COR-L47 (cell line): ENCODE measurements around the gene NECTIN4.
"Not testable (repeated sequence)": the region's sequence is repeated elsewhere in the genome, so short reads cannot be mapped to it uniquely, and the experiment has no call there.

Experiments used
- DNase-seq: peaks from one replicate; lab custom pipeline; 2025; lab: John Stamatoyannopoulos, UW

NECTIN4 gene

DNA sequence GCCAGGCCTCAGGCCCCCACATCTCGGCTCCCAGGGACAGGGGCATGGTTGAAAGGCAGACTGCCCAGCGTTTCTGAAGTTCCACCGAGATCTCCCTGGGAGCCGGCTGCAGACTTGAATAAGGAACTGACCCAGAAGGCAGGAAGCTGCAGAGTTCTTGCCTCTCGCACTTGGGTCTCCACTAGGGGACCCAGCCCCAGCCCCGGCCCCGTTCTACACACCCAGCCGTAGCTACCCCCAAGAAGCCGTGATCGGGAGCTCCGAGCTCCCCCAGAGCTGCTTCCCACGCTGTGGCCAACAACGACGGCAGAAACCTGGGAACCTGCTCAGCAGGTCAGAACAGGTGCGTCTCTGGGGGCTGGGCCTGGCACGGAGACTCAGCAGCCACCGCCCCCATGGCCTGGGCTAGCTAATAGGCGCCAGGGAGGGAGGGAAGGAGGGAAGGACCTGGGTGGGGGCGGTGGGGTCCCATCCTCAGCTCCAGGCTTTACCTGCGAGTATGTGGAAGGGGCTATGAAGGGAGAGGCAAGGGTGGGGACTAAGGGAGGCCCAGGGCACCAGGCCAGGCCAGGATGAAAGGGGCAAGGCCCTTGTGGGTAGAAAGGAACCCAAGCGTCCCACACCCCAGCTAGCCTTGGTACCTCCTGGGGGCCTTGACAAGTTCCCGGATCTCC, at the start of gene NECTIN4:
Gene NECTIN4, minus strand, starts transcription at position 308 of the 674 bp plus-strand sequence. Its CDS starts 262 bp downstream, at position 46.
- no peak for DNase-seq

DNA sequence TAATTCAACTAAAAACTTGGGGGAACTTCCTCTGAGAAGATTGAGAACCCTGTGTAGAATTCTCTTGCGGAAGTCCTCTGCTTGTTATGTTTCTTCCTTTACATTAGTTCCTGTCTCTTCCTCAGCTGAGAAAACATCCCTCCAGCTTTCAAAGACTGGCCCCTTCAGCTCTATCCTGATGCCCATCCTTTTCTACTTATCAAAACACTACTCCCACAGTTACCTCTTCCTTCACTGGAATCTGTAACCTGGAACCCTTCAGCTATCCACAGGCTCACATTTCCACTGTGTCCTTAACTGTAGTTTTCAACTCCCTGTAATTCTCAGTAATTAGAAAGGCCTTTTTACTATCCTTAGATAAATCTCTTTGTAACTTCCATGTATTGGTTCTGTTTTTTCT, 49.1 kb upstream of the NECTIN4 start:
- DNase-seq: no peak

DNA sequence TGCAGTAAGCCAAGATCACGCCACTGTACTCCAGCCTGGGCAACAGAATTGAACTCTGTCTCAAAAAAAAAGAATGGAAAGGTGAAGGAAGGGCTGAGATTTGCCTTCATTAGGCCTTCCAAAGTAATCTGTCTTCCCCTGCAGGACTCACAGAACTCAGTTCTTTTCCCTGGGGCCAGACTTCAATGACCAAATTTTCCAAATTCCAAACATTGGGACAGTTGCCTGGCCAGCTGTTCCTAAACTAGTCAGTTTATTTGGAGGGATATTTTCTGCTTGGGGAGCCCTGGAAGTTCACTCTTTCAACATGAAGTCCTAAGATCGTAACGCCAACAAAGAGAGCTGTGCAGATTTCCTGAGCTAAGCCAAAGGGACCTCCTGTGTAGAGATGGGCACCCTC, 48.5 kb upstream of the NECTIN4 start:
- no peak for DNase-seq

DNA sequence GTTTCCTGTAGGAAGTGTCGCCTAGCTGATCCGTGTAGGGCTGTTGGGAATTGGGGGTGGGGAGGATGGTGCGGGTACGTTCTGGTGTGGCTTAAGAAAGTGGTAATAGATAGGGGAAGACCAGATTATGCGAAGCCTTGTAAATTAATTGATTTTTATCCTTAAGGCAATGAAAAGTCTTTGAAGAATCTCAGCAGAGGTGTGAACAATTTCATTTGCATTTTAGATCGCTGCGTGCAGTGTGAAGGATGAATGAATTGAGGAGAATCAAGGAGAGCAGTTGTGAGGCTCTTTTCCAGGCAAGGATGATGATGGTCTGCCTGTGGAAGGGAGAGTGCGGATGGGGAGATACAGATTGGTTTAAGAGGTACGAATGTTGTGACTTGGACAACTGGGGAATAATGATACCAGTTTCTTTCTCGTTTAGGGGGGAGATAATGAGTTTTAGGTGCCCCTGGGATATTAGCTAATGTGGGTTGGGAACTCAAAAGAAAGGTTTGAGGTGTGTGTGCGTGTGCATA, 43.9 kb upstream of the NECTIN4 start:
- DNase-seq: no peak

DNA sequence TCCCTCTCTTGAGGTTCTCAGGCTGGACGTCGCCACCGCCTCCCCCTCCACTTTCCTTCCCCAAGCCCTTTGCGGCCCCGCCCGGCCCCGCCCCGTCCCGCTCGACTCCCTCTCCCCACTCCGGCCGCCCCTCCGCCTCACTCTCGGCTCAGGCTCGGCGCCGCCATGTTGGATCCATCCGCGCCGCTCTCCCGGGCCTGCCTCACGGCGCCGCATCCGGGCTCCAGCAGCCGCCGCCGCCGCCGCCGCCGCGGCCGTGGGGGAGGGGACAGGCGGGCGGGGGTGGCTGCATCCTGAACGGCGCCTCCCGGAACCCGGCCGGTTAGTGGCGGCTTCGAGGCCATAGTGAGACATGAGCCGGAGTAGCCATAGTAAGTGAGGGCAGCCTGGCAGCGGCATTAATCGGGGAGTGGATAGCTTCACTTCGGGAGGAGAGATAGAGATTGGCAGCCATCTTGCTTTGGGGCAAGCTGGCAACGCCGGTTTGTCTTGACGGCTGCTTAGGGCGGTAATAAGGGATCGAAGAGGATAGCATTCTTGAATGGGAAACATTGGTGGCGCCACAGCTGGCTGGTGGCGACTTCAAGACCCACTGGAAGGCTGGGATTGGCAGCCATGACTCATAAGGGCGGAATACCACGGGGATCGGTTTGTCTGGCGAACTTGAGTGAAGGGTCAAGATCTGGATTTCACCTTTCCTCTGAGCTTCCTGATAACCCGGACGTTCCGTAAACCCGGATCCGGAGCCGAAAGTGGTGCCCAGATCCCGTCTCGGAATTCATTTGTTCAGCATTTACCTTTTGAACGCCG, 43.3 kb upstream of the NECTIN4 start, which contains the start of gene DEDD:
Gene DEDD, minus strand, starts transcription at position 258 of the 810 bp plus-strand sequence. CDS start 8,205 bp downstream, outside the sequence.
- DNase-seq: peak; percentile 94

DNA sequence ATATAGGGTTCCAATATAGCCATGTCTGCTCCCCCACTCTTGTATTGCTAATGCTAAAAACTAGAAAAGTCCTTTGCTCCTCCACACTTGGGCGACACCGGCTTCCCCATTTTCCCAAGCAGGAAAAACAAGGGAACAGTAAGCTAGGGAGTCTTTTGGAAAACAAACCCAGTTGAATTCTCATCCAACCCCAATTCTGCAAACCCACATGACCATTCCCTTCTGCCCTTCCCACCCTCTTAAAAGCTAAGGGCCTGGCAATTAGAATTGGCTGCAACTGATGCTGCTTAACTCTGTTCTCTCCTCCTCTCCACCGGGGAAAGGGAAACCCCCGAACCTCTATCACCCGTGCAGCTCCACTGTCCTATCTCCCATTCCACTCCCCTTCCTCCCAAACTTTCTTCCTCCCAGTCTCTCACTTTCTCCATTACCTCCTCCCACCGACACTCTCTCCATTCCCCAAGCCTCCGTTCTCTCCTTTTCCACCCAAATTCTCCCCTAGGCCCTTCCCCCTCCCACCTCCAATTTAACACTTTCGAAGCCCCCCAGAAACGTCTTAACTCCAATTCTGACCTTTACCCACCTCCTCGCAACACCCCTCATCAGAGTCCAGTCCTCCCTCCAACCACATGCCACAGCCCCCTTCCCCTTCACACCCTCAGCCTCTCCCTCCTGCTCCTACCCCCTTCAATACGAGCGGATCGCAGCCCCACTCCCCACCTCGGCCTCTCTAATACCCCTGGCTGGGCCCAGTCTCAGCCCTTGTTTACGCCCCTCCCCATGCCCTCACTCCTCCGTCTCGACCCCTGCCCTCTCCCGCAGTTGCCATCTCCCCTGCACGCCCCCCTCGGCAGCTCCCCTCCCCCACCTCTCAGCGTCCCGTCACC, 42.4 kb upstream of the NECTIN4 start:
- no peak for DNase-seq

DNA sequence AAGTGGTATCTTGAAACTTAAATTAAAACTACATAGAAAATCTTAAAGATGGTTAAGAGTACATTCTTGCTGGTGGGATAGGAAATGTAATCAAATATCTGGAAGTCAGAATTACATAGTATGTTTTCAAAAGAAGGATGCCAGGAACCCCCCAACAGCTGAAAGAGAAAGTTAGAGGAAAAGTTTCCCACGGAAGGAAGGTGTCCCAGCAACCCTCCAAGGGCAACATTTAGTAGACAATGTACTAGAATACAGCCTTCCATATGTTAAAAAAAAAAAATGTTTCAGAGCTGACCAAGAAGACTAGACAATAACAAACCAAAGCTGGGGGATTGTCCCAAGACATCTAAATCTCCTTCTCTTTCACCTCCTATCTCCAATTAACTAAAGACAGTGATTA, 40.9 kb upstream of the NECTIN4 start:
- no peak for DNase-seq

DNA sequence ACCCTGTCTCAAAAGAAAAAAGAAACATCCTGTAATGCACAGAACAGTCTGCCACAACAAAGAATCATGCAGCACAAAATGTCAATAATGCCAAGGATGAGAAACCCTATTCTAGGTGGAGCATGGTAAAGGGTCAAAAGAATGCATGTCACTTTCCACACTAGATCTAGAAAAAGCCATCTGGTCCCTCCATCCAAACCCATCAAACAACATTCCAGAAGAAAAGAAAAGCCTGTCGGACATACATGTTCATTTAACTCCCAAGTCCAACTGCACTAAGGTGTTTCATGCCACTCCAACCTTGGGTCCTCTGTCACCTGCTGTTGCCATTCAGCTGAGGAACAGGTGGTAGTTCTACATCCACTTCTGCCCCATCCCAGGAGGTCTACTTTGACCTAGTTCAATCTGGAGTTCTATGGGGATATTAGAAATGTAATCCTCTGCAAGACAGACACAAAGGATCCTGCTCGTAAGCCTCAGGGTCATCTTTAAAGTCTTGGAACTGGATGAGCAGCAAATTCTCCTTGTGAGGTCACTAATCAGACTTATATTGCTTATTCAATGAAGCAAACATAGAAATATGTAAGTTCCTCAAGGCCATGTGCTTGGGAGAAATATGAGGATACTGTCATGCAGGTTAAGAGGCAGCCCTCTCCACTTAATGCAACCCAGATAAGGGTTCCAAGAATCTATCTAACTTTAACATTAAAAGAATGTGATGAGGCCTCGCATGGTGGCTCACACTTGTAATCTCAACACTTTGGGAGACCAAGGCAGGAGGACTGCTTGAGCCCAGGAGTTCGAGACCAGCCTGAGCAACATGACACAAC, 39.4 kb upstream of the NECTIN4 start:
- no peak for DNase-seq

DNA sequence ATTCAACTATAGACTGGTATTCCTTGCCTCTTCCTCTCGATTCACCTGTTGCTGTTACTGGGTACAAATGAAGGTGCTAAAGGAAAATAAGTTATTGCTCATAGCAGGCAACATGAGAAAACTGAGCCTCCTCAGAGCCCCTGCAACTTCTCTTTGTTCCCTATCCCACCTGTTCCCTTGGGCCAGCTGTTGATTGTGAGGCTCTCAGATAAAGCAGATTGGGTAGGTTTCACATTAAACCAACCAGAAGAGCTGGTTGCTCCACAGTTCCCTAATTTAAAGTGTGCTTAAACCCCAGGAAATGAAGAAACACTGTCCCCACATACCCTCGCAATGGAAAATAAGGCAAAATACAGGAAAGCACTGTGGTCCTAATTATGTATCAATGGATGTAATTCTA, 38.3 kb upstream of the NECTIN4 start:
- no peak for DNase-seq

DNA sequence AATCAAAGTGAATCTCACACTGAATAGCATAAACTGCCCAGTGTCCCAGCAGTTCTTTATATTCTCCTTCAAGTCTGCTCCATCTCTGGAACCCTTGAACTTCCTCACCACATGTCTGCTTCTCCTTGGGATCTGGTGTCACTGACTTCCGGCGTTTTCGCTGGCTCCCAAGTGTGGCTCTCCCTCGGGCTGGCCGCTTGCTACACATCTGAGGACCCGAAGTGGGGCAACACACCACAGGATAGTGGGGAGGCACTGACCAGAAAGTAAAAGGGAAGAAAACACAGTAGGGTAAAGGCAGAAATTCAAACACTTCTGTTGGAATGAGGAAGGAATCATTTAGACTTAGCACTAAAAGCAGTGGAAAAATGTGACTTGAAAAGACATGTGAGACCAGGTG, 33.6 kb upstream of the NECTIN4 start:
- DNase-seq: no peak

DNA sequence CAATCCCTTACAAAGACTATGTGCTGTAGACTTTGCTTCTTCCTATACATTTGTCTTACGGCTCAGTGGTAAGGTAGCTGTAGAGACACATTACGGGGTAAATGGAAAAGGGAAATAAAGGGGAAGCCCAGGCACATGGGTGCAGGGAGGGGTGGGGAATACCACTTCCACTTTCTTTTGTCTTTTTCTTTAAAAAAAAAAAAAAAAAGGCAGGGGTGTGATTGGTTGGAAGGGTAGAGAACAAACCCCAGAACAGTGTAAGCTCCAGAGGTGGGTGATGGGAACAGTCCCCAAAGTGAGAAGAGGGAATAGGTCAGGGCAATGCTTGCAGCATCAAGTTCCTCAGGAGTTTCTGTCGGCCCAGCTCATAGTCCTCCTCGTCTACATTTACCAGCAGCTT, 32.5 kb upstream of the NECTIN4 start:
- DNase-seq: no peak

DNA sequence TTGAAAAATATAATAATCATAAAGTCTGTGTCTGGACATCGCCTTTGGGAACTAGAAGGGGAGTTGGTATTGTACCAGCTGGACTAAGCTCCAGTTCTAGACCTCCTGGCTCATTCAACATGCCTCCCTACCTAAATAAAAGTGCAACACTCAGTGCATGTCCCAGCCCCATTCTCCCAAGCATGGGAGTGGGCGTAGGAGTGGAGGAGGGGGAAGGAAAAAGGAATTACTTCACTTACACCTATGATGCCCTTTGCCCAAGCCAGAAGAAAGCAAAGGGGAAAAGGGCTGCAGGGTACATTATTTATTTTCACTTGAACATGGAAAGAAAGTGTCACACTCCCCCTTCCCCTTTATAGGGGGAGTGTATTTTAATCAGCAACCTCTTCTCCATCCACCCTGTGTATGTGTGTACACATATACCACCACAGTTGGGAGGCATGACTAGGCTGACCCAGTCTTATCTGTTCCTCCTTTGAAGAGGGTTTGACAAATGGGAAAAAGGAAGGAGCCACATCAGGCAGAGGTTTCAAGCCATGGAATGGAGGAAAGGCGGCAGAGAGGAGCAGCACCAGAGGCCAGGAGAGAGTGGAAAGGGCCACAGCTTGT, 31.8 kb upstream of the NECTIN4 start:
- no peak for DNase-seq

DNA sequence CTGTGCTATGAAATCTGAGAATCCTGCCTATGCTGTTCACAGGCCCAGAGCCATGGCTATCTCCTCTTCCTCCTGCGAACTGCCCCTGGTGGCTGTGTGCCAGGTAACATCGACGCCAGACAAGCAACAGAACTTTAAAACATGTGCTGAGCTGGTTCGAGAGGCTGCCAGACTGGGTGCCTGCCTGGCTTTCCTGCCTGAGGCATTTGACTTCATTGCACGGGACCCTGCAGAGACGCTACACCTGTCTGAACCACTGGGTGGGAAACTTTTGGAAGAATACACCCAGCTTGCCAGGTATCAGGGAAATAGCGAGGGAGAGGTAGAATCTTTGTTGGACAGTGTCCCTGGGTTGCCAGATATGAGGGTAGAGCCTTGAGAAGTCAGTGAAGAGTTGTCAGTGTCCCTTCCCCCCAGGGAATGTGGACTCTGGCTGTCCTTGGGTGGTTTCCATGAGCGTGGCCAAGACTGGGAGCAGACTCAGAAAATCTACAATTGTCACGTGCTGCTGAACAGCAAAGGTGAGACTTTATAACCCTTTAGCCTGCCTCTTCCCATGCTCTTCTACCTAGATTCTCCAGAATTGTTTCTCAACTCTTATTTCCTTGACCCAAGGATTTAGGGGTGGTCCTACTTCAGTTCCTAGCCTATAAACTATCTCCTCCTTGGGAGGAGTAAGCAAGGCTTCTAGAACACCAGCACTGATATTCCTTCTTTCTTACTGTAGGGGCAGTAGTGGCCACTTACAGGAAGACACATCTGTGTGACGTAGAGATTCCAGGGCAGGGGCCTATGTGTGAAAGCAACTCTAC, 29.9 kb upstream of the NECTIN4 start:
- no peak for DNase-seq

DNA sequence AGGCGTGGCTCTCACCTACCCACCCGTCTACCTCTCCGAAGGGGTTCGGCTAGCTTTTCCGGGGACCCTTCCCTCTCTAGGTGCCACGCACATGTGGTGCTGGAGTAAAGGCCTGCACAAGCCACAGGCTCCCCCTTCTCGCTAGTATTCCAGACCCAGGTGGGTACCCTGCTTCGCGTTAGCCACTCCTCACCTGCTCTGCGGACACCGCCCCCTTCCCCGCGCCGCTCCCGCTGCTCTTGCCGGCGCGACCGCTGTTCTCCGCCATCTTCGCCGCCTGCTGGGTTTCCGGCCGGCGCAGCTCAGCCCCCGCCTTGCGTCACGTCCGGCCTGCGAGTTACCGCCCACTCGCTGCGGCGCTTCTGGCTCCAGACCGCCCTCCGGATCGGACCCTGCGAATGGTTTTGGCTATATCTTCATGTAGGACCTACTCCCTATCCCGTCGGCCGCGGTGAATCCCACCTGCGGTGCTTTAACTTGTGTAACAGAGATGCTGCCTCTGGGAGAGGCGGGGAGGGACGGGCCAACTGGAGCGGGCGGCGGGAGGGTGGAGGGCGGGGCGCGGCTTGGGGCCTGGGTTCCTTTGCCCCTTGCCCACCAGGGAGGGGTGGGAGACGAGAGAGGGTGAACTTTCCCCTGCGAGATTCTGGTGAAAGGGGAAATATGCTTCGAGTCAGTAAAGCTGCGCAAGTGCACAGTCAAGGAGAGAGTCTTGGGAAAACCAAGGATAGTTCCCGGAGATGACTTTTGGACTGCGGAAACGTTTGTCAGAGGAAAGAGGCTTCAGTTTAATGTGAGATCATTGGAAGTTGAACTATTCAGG, 28.6 kb upstream of the NECTIN4 start, which contains the start of the genes NIT1 and PFDN2:
Gene NIT1, plus strand, starts transcription at position 347 of the 823 bp plus-strand sequence. Its CDS starts 72 bp downstream, at position 419.
Gene PFDN2, minus strand, starts transcription at position 279 of the 823 bp plus-strand sequence. Its CDS starts 11 bp downstream, at position 268.
- peak; percentile 67 for DNase-seq

DNA sequence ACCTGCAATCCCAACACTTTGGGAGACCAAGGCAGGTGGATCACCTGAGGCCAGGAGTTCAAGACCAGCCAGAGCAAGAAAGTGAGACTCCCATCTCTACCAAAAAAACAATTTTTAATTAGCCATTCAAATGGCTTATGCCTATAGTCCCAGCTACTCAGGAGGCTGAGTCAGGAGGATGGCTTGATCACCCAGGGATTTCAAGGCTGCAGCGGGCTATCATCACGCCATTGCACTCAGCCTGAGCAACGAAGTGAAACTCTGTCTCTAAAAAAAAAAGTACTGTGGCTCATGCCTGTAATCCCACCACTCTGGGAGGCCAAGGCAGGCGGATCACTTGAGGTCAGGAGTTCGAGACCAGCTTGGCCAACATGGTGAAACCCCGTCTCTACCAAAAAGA, 26.6 kb upstream of the NECTIN4 start:
- not testable (repeated sequence) for DNase-seq

DNA sequence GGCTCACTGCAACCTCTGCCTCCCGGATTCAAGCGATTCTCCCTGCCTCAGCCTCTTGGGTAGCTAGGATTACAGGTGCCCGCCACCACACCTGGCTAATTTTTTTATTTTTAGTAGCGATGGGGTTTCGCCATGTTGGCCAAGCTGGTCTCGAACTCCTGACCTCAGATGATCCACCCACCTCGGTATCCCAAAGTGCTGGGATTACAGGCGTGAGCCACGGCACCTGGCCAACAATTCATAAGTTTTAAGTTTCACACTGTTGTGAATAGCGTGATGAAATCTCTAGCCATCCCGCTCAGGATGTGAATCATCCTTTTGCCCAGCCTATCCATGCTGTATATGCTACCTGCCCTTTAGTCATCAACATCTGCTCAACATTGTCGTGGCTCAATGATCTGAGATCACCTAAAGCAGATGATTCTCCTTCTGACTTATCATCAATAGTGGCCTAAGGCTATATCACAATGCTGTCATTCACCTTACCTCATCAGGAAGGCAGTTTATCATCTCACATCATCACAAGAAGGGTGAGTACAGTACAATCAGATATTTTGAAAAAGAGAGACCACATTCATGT, 25.9 kb upstream of the NECTIN4 start:
- no peak for DNase-seq

DNA sequence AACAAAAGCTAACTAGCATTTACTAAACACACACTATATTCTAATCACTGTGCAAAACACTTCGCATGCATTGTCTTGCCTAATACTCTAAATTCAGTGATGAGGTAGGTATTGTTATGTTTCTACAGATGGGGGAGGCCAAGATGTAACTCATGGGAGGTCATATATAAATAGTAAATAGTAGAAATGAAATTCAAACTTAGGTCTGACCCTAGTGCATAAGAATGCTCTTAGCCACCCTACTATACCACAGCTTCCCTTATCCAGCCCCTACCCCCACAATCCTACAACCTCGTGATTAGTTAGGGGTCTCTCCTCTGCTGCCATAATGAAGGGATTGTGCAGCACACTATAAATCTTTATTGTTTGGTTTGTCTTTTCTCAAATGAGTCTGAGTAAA, 25.2 kb upstream of the NECTIN4 start:
- no peak for DNase-seq

DNA sequence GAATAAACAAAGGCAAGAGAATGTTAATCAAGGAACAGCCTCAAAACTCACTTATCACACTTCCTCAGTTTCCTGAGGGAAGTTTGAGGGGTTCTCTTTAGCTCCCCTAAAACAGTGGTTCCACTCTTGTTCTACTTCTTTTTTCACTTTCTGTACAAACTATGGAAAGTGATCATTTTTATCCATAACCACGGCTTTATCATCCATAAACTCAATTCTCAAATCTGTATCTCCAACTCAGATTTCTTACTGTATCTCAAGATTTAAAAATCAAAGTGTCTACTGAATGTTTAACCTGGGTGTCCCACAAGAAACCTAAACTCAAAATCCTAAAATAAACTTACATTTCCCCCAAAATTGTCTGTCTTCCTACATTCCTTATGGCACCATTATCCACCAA, 24.6 kb upstream of the NECTIN4 start:
- DNase-seq: no peak
